NT2/D1 (cell line): ENCODE results near the gene NEO1.

Source experiments
- DNase-seq: peaks from one replicate; pipeline ENCODE4 v3.0.0-alpha.2; 2011; ENCODE audit warnings: low read depth, low spot score
- H3K27me3 ChIP-seq: 2 replicates; pipeline ENCODE4 v1.6.0; 2011; ENCODE audit warnings: mild to moderate bottlenecking; ENCODE audit not compliant: insufficient read length, insufficient read depth
- H3K36me3 ChIP-seq: 2 replicates; pipeline ENCODE4 v1.6.1; 2011; ENCODE audit warnings: mild to moderate bottlenecking, low read length, mixed read lengths; ENCODE audit not compliant: insufficient read depth, insufficient read length
- H3K4me1 ChIP-seq: 2 replicates; pipeline ENCODE4 v1.5.1; 2011; ENCODE audit not compliant: insufficient read depth, insufficient read length
- H3K4me3 ChIP-seq: 2 replicates; pipeline ENCODE4 v1.5.1; 2011; ENCODE audit warnings: low read depth; ENCODE audit not compliant: insufficient read length
- H3K9ac ChIP-seq: 2 replicates; pipeline ENCODE4 v1.6.0; 2011; ENCODE audit warnings: low read depth; ENCODE audit not compliant: insufficient read length
- H3K9me3 ChIP-seq: 2 replicates; pipeline ENCODE4 v1.5.1; 2011; ENCODE audit warnings: mild to moderate bottlenecking, low read length; ENCODE audit not compliant: insufficient read depth
- SUZ12 ChIP-seq: IDR thresholded peaks from 2 replicates; pipeline ENCODE4 v1.6.1; 2011; ENCODE audit not compliant: insufficient read length, insufficient read depth; ENCODE audit errors: extremely low read depth
- YY1 ChIP-seq: IDR thresholded peaks from 2 replicates; pipeline ENCODE4 v1.6.1; 2011; ENCODE audit not compliant: insufficient read length, insufficient read depth
- ZNF274 ChIP-seq: IDR thresholded peaks from 2 replicates; pipeline ENCODE4 v1.6.1; 2011; ENCODE audit warnings: mild to moderate bottlenecking, low read depth, low read length

The NEO1 gene

DNA sequence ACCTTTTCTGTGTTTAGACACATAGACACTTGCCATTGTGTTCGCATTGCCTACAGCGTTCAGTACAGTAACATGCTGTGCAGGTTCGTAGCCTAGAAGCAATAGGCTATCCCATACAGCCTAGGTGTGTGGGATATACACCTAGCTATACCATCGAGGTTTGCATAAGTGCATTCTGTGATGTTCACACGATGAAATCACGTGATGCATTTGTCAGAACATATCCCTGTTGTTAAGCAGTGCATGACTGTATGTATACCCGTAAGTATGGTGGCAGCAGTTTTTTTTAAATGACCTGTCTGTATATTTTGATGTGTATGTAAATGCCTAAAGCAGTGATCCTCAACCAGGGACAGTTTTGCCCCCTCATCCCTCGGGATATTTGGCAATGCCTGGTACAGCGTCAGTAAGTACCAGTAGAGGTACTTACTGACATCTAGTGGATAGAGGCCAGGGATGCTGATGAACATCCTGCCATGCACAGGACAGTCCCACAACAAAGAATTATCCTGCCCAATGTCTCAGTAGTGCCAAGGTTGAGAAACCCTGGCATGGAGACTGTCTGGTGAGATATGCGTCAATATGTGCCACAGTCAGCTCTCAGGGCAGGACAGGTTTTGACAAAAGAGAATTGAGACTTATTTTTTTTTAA lies 187.4 kb downstream of the NEO1 start:
- no peak overlapping the region for H3K4me3 ChIP-seq
- no peak for TF ChIP-seq YY1
- DNase-seq: no peak

DNA sequence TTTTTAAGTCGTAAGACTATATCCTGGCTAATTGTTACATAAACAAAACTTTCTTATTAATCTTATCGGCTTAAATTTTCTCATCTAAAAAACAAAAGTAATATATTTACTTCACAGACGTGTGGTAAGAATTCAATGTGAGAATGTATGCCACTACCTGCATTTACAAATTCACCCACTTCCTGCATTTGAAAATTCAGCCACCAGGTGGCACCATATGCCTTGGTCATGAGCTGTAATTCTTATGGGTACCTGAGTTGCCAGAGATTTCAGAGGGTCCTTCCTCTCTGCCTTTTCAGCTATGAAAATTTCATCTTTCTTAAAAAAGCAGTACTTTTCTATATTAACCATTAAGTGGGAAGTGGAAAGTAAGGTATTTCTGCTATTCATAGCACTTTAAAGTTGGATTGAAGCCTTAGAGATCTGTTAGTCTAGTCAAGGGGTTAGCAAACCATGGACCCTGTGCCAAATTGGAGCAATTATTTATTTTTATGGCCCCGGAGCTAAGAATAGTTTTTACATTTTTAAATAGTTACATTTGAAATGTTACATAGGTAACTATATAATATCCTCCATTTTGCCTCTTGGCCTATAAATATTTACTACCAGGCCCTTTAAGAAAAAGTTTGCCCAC lies 188.7 kb downstream of the NEO1 start:
- no peak overlapping the region for H3K9ac ChIP-seq
- no peaks in the 10 kb centered on the region for H3K9me3 ChIP-seq
- peak; percentile 68 for DNase-seq
- peaks cover 8% of the 10 kb centered on the region for H3K36me3 ChIP-seq
- TF ChIP-seq ZNF274: no peak
- no peak for TF ChIP-seq YY1
- TF ChIP-seq SUZ12: no peak
- no peak overlapping the region for H3K4me3 ChIP-seq
- no peaks in the 10 kb centered on the region for H3K4me1 ChIP-seq
- no peaks in the 10 kb centered on the region for H3K27me3 ChIP-seq

More for the DNA sequence above, 187.4 kb downstream of the NEO1 start:
- Histone ChIP-seq H3K9me3 (no peaks in the 10 kb centered on the region), H3K4me1 (no peaks in the 10 kb centered on the region), H3K9ac (no peak overlapping the region), H3K27me3 (no peaks in the 10 kb centered on the region), H3K36me3 (peaks cover 8% of the 10 kb centered on the region)

DNA sequence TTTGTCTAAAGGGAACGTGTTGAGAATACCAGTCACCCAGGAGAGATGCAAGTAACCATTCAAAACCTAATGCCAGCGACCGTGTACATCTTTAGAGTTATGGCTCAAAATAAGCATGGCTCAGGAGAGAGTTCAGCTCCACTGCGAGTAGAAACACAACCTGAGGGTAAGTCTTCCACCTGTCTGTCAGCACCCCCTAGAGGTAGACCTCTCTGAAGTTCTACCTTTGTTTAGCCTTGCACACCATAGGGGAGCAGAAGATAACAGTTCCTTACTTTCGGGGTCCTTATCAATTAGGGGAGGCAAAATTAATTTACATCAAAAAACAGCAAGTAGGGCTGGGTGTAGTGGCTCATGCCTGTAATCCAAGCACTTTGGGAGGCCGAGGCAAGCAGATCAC lies 192.1 kb downstream of the NEO1 start:
- Histone ChIP-seq H3K9me3 (no peaks in the 10 kb centered on the region), H3K36me3 (peaks cover 17% of the 10 kb centered on the region), H3K4me1 (no peaks in the 10 kb centered on the region), H3K4me3 (no peak overlapping the region), H3K27me3 (no peaks in the 10 kb centered on the region), H3K9ac (no peak overlapping the region)
- no peak for TF ChIP-seq ZNF274
- no peak for TF ChIP-seq YY1
- TF ChIP-seq SUZ12: no peak
- DNase-seq: peak; percentile 35

DNA sequence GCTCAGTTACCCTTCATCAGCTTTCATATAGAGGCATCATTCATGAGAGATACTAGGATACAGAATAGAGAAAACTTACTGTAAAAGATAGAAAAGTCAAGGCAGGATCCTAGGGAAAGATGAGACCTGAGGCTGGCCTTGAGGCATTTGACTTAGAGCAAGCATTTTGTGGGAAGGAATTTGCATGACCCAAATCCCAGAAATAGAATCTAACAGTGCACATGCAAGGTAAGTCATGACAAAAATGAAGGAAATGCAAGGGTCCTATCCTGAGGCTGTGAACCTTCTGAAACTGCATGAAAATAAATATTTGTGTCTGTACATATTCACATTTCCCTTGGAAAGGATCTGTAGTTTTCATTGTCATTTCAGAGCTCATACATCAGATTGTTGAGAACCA lies 194.2 kb downstream of the NEO1 start:
- TF ChIP-seq ZNF274: no peak
- TF ChIP-seq YY1: no peak
- TF ChIP-seq SUZ12: no peak
- Histone ChIP-seq H3K4me1 (no peaks in the 10 kb centered on the region), H3K27me3 (no peaks in the 10 kb centered on the region), H3K4me3 (no peak overlapping the region), H3K9me3 (no peaks in the 10 kb centered on the region), H3K36me3 (peaks cover 20% of the 10 kb centered on the region), H3K9ac (no peak overlapping the region)
- no peak for DNase-seq

DNA sequence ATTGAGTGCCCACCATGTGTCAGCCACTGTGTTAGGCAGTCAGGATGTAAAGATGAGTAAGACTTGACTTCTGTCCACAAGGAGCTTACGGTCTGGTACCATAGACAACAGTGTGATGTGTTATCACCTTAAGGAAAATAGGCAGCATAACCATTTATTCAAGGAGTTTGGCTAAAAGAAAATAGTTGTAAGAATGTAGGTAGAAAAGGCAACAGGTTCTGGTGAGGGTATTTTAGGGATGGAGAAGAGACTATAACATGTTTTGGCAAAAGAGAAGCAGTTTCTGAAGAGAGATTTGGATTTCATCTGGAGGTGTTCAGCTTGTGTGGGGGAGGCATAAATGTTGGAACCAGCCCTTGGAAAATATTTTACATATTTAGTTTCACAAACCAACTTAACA lies 194.6 kb downstream of the NEO1 start:
- H3K9ac ChIP-seq: no peak overlapping the region
- no peaks in the 10 kb centered on the region for H3K9me3 ChIP-seq
- no peak for DNase-seq
- no peak for TF ChIP-seq ZNF274
- TF ChIP-seq SUZ12: no peak
- TF ChIP-seq YY1: no peak
- peaks cover 20% of the 10 kb centered on the region for H3K36me3 ChIP-seq
- H3K4me1 ChIP-seq: no peaks in the 10 kb centered on the region
- no peaks in the 10 kb centered on the region for H3K27me3 ChIP-seq
- H3K4me3 ChIP-seq: no peak overlapping the region

DNA sequence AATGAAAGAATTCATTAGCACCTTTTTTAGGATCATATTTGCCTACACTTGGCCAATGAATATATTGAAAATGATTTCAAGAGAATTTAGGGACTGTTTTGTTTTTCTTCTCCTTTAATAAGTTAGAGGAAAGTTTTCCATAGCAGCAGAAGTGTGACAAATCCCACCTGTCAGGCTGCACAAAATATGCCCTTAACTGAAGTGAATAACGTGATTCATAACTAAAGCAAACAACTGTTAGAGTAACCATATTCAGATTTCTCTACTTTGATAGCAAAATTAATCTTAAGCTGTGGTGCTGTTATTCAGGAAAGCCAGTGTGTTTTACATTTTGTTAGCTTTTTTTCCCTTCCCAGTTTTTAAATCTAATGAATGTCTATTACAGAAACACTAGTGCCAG lies 195.1 kb downstream of the NEO1 start:
- Histone ChIP-seq H3K9ac (no peak overlapping the region), H3K27me3 (no peaks in the 10 kb centered on the region), H3K4me1 (no peaks in the 10 kb centered on the region), H3K9me3 (no peaks in the 10 kb centered on the region), H3K4me3 (no peak overlapping the region), H3K36me3 (peaks cover 20% of the 10 kb centered on the region)
- no peak for TF ChIP-seq YY1
- TF ChIP-seq SUZ12: no peak
- TF ChIP-seq ZNF274: no peak
- DNase-seq: no peak

DNA sequence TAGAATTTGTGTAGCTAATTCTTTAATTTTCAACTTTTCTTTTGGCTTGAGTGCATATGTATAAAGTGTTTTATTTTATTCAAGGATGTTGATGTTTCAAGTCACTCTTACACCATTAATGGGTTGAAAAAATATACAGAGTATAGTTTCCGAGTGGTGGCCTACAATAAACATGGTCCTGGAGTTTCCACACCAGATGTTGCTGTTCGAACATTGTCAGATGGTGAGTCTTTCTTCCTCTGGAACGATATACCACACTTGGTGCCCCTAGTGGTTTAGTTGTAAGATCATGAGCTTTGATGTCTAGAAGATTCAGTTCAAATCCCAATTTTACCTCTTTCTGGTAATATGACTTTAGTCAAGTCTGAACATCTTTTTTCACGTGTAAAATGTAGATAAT lies 197.2 kb downstream of the NEO1 start:
- DNase-seq: no peak
- Histone ChIP-seq H3K27me3 (no peaks in the 10 kb centered on the region), H3K9me3 (no peaks in the 10 kb centered on the region), H3K36me3 (peaks cover 19% of the 10 kb centered on the region), H3K9ac (no peak overlapping the region), H3K4me1 (no peaks in the 10 kb centered on the region), H3K4me3 (no peak overlapping the region)
- TF ChIP-seq YY1: no peak
- no peak for TF ChIP-seq SUZ12
- no peak for TF ChIP-seq ZNF274
